Measurements from ENCODE around the gene CLMP. TPM values are rescaled to one million over a fixed set of nuclear protein-coding genes. Genes with fewer than 3 reads are reported as not detected.
A peak's percentile ranks its signal among the peaks of the same experiment; 100 is the strongest.

Gene CLMP
- total RNA-seq, 1 experiment from 2014 or later = 5.4 TPM

GRCh38 chr11:123145220-123145619, 49.8 kb downstream of the CLMP start:
- Histone ChIP-seq H3K9me2 (ENCODE audit: insufficient read depth) (no peaks in the 10 kb centered on the region; the same call in 1 of the 2 replicates), H3K4me2 (peak overlapping the region; percentile 81), H3K27me3 (ENCODE audit: insufficient read depth, low read depth) (no peaks in the 10 kb centered on the region), H3K27ac (peak overlapping the region; percentile 96), H2AFZ (peak overlapping the region; percentile 77), H3K79me2 (ENCODE audit: low read depth) (peaks cover 6% of the 10 kb centered on the region), H3K36me3 (ENCODE audit: low read depth) (no peaks in the 10 kb centered on the region), H3K4me3 (peak overlapping the region; percentile 42; the same call in 1 of the 2 replicates), H4K20me1 (ENCODE audit: insufficient read depth) (no peaks in the 10 kb centered on the region), H3F3A (ENCODE audit: insufficient read depth, low read depth) (peaks cover 41% of the 10 kb centered on the region), H3K4me1 (replicated peaks; ENCODE audit: insufficient read depth) (peaks cover 45% of the 10 kb centered on the region), H3K9me3 (ENCODE audit: insufficient read depth, low read depth) (no peaks in the 10 kb centered on the region)
- ChIA-PET POLR2A (ENCODE audit: unreplicated experiment) (interaction anchor here (0.6 kb wide), 1 partner anchor 27 kb away, joined by 3 read pairs; no protein-coding TSS in a partner anchor), CTCF (interaction anchor here (0.6 kb wide), 3 partner anchors 33 to 432 kb away, joined by 3 to 4 read pairs (median 3); no protein-coding TSS in a partner anchor)
- TF ChIP-seq CTCF (conservative IDR thresholded peaks at IDR 0.05) (no peak), EZH2 (IDR thresholded peaks at IDR 0.05; ENCODE audit: low read depth) (no peak)
- no TSS peak for BruUV-seq (replicated peaks)
- intact Hi-C loops (cut with micrococcal nuclease; ENCODE audit: unreplicated experiment) = loop anchor here (5.0 kb wide), 1 partner anchor 37 kb away; no protein-coding TSS in a partner anchor
- DNase-seq = peak; percentile 62 to 99

GRCh38 chr11:123144707-123145106, 50.3 kb downstream of the CLMP start:
- Histone ChIP-seq H3K4me1 (replicated peaks; ENCODE audit: insufficient read depth) (peaks cover 45% of the 10 kb centered on the region), H3K9me2 (ENCODE audit: insufficient read depth) (no peaks in the 10 kb centered on the region; the same call in 1 of the 2 replicates), H3K27me3 (ENCODE audit: insufficient read depth, low read depth) (no peaks in the 10 kb centered on the region), H4K20me1 (ENCODE audit: insufficient read depth) (no peaks in the 10 kb centered on the region), H3K9me3 (ENCODE audit: insufficient read depth, low read depth) (no peaks in the 10 kb centered on the region), H2AFZ (no peak overlapping the region), H3K27ac (peak overlapping the region; percentile 96), H3K4me3 (peak overlapping the region; percentile 28; the same call in 1 of the 2 replicates), H3K79me2 (ENCODE audit: low read depth) (peaks cover 6% of the 10 kb centered on the region), H3K36me3 (ENCODE audit: low read depth) (no peaks in the 10 kb centered on the region), H3F3A (ENCODE audit: insufficient read depth, low read depth) (peaks cover 41% of the 10 kb centered on the region), H3K4me2 (peak overlapping the region; percentile 81)
- DNase-seq = peak; percentile 65 to 92
- ChIA-PET POLR2A (ENCODE audit: unreplicated experiment) (no interaction called here), CTCF (interaction anchor here (0.6 kb wide), 1 partner anchor 432 kb away, joined by 3 read pairs; no protein-coding TSS in a partner anchor)
- BruUV-seq (replicated peaks) = no TSS peak
- intact Hi-C loops (cut with micrococcal nuclease; ENCODE audit: unreplicated experiment) = loop anchor here (5.0 kb wide), 1 partner anchor 38 kb away; no protein-coding TSS in a partner anchor
- TF ChIP-seq CTCF (conservative IDR thresholded peaks at IDR 0.05) (no peak), EZH2 (IDR thresholded peaks at IDR 0.05; ENCODE audit: low read depth) (no peak)

- no peaks in the 10 kb centered on the region for H3K27me3 ChIP-seq (ENCODE audit: insufficient read depth, low read depth)
- no peak overlapping the region for H2AFZ ChIP-seq
- ChIA-PET POLR2A (ENCODE audit: unreplicated experiment) (no interaction called here), CTCF (no interaction called here)
- no peaks in the 10 kb centered on the region for H4K20me1 ChIP-seq (ENCODE audit: insufficient read depth)
- no TSS peak for BruUV-seq (replicated peaks)
- no peaks in the 10 kb centered on the region; the same call in 1 of the 2 replicates for H3K9me2 ChIP-seq (ENCODE audit: insufficient read depth)
- peaks cover 45% of the 10 kb centered on the region for H3K4me1 ChIP-seq (replicated peaks; ENCODE audit: insufficient read depth)
- H3K4me3 ChIP-seq = no peak overlapping the region; the same call in 1 of the 2 replicates
- DNase-seq = no peak
- H3K27ac ChIP-seq = peak overlapping the region; percentile 96
- intact Hi-C loops (cut with micrococcal nuclease; ENCODE audit: unreplicated experiment) = no loop called here
- TF ChIP-seq CTCF (conservative IDR thresholded peaks at IDR 0.05) = no peak
- TF ChIP-seq EZH2 (IDR thresholded peaks at IDR 0.05; ENCODE audit: low read depth) = no peak
- H3K9me3 ChIP-seq (ENCODE audit: insufficient read depth, low read depth) = no peaks in the 10 kb centered on the region
- H3F3A ChIP-seq (ENCODE audit: insufficient read depth, low read depth) = peaks cover 41% of the 10 kb centered on the region
- H3K79me2 ChIP-seq (ENCODE audit: low read depth) = peaks cover 6% of the 10 kb centered on the region
- no peaks in the 10 kb centered on the region for H3K36me3 ChIP-seq (ENCODE audit: low read depth)
- H3K4me2 ChIP-seq = peak overlapping the region; percentile 81
Observed at GRCh38 chr11:123143921-123144320, 51.1 kb downstream of the CLMP start.
